MV-4-11 (cell line): ENCODE measurements around the gene KIF13A.
"Not testable (repeated sequence)": the region's sequence is repeated elsewhere in the genome, so short reads cannot be mapped to it uniquely, and the experiment has no call there.

ENCODE experiments used
- DNase-seq: peaks from one replicate; lab custom pipeline; 2025; lab: John Stamatoyannopoulos, UW

The KIF13A gene

GRCh38 chr6:17846762-17847161, 140.7 kb downstream of the KIF13A start:
- DNase-seq = no peak

GRCh38 chr6:17845598-17845997, 141.8 kb downstream of the KIF13A start:
- DNase-seq = no peak

- not testable (repeated sequence) for DNase-seq
Measured at GRCh38 chr6:17844967-17845366, 142.5 kb downstream of the KIF13A start.

GRCh38 chr6:17842934-17843821, 144.3 kb downstream of the KIF13A start:
- no peak for DNase-seq

GRCh38 chr6:17842014-17842776, 145.2 kb downstream of the KIF13A start:
- no peak for DNase-seq

GRCh38 chr6:17839513-17840223, 147.8 kb downstream of the KIF13A start:
- DNase-seq = no peak

- no peak for DNase-seq
Measured at GRCh38 chr6:17836293-17836692, 151.1 kb downstream of the KIF13A start.

- no peak for DNase-seq
Measured at GRCh38 chr6:17835784-17836183, 151.7 kb downstream of the KIF13A start.

GRCh38 chr6:17831135-17831534, 156.3 kb downstream of the KIF13A start:
- no peak for DNase-seq

GRCh38 chr6:17829905-17830304, 157.5 kb downstream of the KIF13A start:
- DNase-seq = no peak

- DNase-seq = no peak
Measured at GRCh38 chr6:17828149-17828548, 159.3 kb downstream of the KIF13A start.

- DNase-seq = no peak
Measured at GRCh38 chr6:17826301-17826700, 161.1 kb downstream of the KIF13A start.

GRCh38 chr6:17820055-17820454, 167.4 kb downstream of the KIF13A start:
- no peak for DNase-seq

GRCh38 chr6:17817763-17818162, 169.7 kb downstream of the KIF13A start:
- no peak for DNase-seq

GRCh38 chr6:17816921-17817611, 170.4 kb downstream of the KIF13A start:
- no peak for DNase-seq

- DNase-seq = no peak
Measured at GRCh38 chr6:17813542-17813941, 173.9 kb downstream of the KIF13A start.

GRCh38 chr6:17812311-17812710, 175.1 kb downstream of the KIF13A start:
- no peak for DNase-seq

GRCh38 chr6:17808609-17809008, 178.8 kb downstream of the KIF13A start:
- DNase-seq = no peak

- DNase-seq = peak; percentile 47
Measured at GRCh38 chr6:17807431-17807830, 180.0 kb downstream of the KIF13A start.

- DNase-seq = no peak
Measured at GRCh38 chr6:17803409-17803808, 184.0 kb downstream of the KIF13A start.

- no peak for DNase-seq
Measured at GRCh38 chr6:17798477-17799154, 188.8 kb downstream of the KIF13A start.
